WTC11 (cell line): ENCODE results near the gene TLR3. TPM values are rescaled to one million over a fixed set of nuclear protein-coding genes. Genes with fewer than 3 reads are reported as not detected.

ENCODE experiments used
- ATAC-seq: fragments of 200-7000 bp; cut with Tn5 transposase; 2 replicates; pipeline ENCODE4 v1.10.0; 2021; ENCODE audit warnings: mild to moderate bottlenecking, moderate library complexity
- CTCF ChIA-PET: fragments of 300-600 bp; sonication (Branson Sonifier 250); formaldehyde crosslinking; loops from one replicate; lab custom pipeline; 2021; ENCODE audit warnings: antibody characterized with exemption; lab: Charles Lee
- POLR2A ChIA-PET: fragments of 350-600 bp; sonication (Branson Sonifier 250); formaldehyde crosslinking; loops from one replicate; lab custom pipeline; 2021; ENCODE audit warnings: antibody characterized with exemption; lab: Charles Lee
- DNase-seq: peaks from one replicate; pipeline ENCODE4 v3.0.0; 2021; ENCODE audit warnings: low spot score
- H3K27ac Mint-ChIP-seq: 2 replicates; pipeline ENCODE4 v1.8.0; 2021; ENCODE audit warnings: mixed read lengths
- H3K27me3 Mint-ChIP-seq: 2 replicates; pipeline ENCODE4 v1.8.0; 2021; ENCODE audit warnings: low read depth, mild to moderate bottlenecking, moderate library complexity, mixed read lengths
- H3K36me3 Mint-ChIP-seq: 2 replicates; pipeline ENCODE4 v1.8.0; 2021; ENCODE audit warnings: mixed read lengths
- H3K4me1 Mint-ChIP-seq: 2 replicates; pipeline ENCODE4 v1.8.0; 2022; ENCODE audit warnings: mixed read lengths
- H3K4me3 Mint-ChIP-seq: 2 replicates; pipeline ENCODE4 v1.8.0; 2021; ENCODE audit warnings: mild to moderate bottlenecking, moderate library complexity, mixed read lengths
- H3K9me3 Mint-ChIP-seq: 2 replicates; pipeline ENCODE4 v1.8.0; 2021; ENCODE audit warnings: mixed read lengths
- EMX1 ChIP-seq: fragments of 250-450 bp; sonication (Bioruptor Pico); IDR thresholded peaks from 2 replicates; pipeline ENCODE4 v1.8.0; 2021; ENCODE audit warnings: mild to moderate bottlenecking
- GRHL2 ChIP-seq: fragments of 250-450 bp; sonication (Bioruptor Pico); IDR thresholded peaks from 2 replicates; pipeline ENCODE4 v1.8.0; 2022; ENCODE audit warnings: mild to moderate bottlenecking, moderate library complexity; ENCODE audit not compliant: insufficient replicate concordance, severe bottlenecking
- ZNF121 ChIP-seq: sonication (generic); formaldehyde crosslinking; IDR thresholded peaks from 2 replicates; pipeline ENCODE4 v1.8.0; 2023; ENCODE audit warnings: missing genetic modification reagents
- total RNA-seq: library from RNA; stranded (reverse); gene quantifications from 3 replicates; pipeline ENCODE4 v1.2.3, GENCODE V29; 2021
- TF ChIP-seq, protein P1 (sequence below): sonication (generic); formaldehyde crosslinking; IDR thresholded peaks from 2 replicates; pipeline ENCODE4 v1.8.1; 2022; ENCODE audit warnings: low read depth, mild to moderate bottlenecking, moderate library complexity, missing genetic modification reagents, borderline replicate concordance
- TF ChIP-seq, protein P2 (sequence below): sonication (generic); formaldehyde crosslinking; IDR thresholded peaks from 2 replicates; pipeline ENCODE4 v1.8.0; 2023; ENCODE audit warnings: mild to moderate bottlenecking, missing genetic modification reagents
- TF ChIP-seq, protein P3 (sequence below): fragments of 250-450 bp; sonication (Bioruptor Pico); IDR thresholded peaks from 2 replicates; pipeline ENCODE4 v1.9.0; 2021; ENCODE audit warnings: mild to moderate bottlenecking
- TF ChIP-seq, protein P4 (sequence below): sonication (generic); formaldehyde crosslinking; IDR thresholded peaks from 2 replicates; pipeline ENCODE4 v1.8.1; 2023; ENCODE audit warnings: mild to moderate bottlenecking, moderate library complexity, missing genetic modification reagents
- TF ChIP-seq, protein P5 (sequence below): sonication (generic); formaldehyde crosslinking; IDR thresholded peaks from 2 replicates; pipeline ENCODE4 v1.8.1; 2023; ENCODE audit warnings: mild to moderate bottlenecking, missing genetic modification reagents, borderline replicate concordance
- TF ChIP-seq, protein P6 (sequence below): fragments of 250-450 bp; sonication (Bioruptor Pico); IDR thresholded peaks from 2 replicates; pipeline ENCODE4 v1.9.0; 2021; ENCODE audit warnings: mild to moderate bottlenecking
- TF ChIP-seq, protein P7 (sequence below): fragments of 200-600 bp; IDR thresholded peaks from 2 replicates; pipeline ENCODE4 v1.8.0; 2022; ENCODE audit warnings: antibody characterized with exemption

The TLR3 gene
- total RNA-seq, 1 experiment from 2014 or later = 1.8 TPM

DNA sequence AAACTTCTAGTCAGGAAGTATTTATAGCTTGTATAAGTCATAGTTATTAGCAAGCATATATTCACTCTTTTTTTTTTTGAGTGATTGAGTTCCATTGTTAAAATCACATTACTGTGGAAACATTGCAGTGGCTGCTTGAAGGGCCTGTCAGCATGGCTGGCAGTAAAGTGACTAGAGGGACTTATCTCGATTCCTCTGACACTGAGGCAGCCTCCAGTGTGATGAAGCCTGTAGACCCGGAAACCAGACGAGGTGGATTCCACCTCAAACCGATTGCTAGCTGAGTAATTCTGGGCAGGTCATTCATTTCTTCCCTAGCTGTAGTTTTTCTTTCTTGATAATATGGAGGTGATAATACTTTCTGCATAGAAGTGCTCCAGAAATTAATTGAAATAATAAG lies 40.3 kb downstream of the TLR3 start:
- H3K27ac Mint-ChIP-seq = no peak overlapping the region

More for the DNA sequence above, 40.3 kb downstream of the TLR3 start:
- DNase-seq (no peak), ATAC-seq (no peak)
- CTCF ChIA-PET = interaction anchor here (1.2 kb wide), 1 partner anchor 23 kb away, joined by 6 read pairs; no protein-coding TSS in a partner anchor
- Mint-ChIP-seq H3K36me3 (peaks cover 1% of the 10 kb centered on the region; the same call in 1 of the 2 replicates), H3K9me3 (peaks cover under 1% of the 10 kb centered on the region), H3K27me3 (peaks cover 16% of the 10 kb centered on the region), H3K4me3 (no peak overlapping the region), H3K4me1 (peaks cover 33% of the 10 kb centered on the region)
- POLR2A ChIA-PET = no interaction called here
- TF ChIP-seq, protein P1, sequence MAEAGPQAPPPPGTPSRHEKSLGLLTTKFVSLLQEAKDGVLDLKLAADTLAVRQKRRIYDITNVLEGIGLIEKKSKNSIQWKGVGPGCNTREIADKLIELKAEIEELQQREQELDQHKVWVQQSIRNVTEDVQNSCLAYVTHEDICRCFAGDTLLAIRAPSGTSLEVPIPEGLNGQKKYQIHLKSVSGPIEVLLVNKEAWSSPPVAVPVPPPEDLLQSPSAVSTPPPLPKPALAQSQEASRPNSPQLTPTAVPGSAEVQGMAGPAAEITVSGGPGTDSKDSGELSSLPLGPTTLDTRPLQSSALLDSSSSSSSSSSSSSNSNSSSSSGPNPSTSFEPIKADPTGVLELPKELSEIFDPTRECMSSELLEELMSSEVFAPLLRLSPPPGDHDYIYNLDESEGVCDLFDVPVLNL (CRISPR knock-in tag) = no peak
- TF ChIP-seq, protein P2, sequence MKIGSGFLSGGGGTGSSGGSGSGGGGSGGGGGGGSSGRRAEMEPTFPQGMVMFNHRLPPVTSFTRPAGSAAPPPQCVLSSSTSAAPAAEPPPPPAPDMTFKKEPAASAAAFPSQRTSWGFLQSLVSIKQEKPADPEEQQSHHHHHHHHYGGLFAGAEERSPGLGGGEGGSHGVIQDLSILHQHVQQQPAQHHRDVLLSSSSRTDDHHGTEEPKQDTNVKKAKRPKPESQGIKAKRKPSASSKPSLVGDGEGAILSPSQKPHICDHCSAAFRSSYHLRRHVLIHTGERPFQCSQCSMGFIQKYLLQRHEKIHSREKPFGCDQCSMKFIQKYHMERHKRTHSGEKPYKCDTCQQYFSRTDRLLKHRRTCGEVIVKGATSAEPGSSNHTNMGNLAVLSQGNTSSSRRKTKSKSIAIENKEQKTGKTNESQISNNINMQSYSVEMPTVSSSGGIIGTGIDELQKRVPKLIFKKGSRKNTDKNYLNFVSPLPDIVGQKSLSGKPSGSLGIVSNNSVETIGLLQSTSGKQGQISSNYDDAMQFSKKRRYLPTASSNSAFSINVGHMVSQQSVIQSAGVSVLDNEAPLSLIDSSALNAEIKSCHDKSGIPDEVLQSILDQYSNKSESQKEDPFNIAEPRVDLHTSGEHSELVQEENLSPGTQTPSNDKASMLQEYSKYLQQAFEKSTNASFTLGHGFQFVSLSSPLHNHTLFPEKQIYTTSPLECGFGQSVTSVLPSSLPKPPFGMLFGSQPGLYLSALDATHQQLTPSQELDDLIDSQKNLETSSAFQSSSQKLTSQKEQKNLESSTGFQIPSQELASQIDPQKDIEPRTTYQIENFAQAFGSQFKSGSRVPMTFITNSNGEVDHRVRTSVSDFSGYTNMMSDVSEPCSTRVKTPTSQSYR (CRISPR knock-in tag) = no peak
- TF ChIP-seq, protein P3, sequence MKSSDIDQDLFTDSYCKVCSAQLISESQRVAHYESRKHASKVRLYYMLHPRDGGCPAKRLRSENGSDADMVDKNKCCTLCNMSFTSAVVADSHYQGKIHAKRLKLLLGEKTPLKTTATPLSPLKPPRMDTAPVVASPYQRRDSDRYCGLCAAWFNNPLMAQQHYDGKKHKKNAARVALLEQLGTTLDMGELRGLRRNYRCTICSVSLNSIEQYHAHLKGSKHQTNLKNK (CRISPR knock-in tag) = no peak
- no peak for TF ChIP-seq ZNF121
- no peak for TF ChIP-seq EMX1 (CRISPR knock-in tag)
- TF ChIP-seq, protein P4, sequence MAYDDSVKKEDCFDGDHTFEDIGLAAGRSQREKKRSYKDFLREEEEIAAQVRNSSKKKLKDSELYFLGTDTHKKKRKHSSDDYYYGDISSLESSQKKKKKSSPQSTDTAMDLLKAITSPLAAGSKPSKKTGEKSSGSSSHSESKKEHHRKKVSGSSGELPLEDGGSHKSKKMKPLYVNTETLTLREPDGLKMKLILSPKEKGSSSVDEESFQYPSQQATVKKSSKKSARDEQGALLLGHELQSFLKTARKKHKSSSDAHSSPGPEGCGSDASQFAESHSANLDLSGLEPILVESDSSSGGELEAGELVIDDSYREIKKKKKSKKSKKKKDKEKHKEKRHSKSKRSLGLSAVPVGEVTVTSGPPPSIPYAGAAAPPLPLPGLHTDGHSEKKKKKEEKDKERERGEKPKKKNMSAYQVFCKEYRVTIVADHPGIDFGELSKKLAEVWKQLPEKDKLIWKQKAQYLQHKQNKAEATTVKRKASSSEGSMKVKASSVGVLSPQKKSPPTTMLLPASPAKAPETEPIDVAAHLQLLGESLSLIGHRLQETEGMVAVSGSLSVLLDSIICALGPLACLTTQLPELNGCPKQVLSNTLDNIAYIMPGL (CRISPR knock-in tag) = no peak
- TF ChIP-seq, protein P5, sequence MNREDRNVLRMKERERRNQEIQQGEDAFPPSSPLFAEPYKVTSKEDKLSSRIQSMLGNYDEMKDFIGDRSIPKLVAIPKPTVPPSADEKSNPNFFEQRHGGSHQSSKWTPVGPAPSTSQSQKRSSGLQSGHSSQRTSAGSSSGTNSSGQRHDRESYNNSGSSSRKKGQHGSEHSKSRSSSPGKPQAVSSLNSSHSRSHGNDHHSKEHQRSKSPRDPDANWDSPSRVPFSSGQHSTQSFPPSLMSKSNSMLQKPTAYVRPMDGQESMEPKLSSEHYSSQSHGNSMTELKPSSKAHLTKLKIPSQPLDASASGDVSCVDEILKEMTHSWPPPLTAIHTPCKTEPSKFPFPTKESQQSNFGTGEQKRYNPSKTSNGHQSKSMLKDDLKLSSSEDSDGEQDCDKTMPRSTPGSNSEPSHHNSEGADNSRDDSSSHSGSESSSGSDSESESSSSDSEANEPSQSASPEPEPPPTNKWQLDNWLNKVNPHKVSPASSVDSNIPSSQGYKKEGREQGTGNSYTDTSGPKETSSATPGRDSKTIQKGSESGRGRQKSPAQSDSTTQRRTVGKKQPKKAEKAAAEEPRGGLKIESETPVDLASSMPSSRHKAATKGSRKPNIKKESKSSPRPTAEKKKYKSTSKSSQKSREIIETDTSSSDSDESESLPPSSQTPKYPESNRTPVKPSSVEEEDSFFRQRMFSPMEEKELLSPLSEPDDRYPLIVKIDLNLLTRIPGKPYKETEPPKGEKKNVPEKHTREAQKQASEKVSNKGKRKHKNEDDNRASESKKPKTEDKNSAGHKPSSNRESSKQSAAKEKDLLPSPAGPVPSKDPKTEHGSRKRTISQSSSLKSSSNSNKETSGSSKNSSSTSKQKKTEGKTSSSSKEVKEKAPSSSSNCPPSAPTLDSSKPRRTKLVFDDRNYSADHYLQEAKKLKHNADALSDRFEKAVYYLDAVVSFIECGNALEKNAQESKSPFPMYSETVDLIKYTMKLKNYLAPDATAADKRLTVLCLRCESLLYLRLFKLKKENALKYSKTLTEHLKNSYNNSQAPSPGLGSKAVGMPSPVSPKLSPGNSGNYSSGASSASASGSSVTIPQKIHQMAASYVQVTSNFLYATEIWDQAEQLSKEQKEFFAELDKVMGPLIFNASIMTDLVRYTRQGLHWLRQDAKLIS (CRISPR knock-in tag) = no peak
- TF ChIP-seq, protein P6, sequence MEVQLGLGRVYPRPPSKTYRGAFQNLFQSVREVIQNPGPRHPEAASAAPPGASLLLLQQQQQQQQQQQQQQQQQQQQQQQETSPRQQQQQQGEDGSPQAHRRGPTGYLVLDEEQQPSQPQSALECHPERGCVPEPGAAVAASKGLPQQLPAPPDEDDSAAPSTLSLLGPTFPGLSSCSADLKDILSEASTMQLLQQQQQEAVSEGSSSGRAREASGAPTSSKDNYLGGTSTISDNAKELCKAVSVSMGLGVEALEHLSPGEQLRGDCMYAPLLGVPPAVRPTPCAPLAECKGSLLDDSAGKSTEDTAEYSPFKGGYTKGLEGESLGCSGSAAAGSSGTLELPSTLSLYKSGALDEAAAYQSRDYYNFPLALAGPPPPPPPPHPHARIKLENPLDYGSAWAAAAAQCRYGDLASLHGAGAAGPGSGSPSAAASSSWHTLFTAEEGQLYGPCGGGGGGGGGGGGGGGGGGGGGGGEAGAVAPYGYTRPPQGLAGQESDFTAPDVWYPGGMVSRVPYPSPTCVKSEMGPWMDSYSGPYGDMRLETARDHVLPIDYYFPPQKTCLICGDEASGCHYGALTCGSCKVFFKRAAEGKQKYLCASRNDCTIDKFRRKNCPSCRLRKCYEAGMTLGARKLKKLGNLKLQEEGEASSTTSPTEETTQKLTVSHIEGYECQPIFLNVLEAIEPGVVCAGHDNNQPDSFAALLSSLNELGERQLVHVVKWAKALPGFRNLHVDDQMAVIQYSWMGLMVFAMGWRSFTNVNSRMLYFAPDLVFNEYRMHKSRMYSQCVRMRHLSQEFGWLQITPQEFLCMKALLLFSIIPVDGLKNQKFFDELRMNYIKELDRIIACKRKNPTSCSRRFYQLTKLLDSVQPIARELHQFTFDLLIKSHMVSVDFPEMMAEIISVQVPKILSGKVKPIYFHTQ (CRISPR knock-in tag) = no peak
- TF ChIP-seq, protein P7, sequence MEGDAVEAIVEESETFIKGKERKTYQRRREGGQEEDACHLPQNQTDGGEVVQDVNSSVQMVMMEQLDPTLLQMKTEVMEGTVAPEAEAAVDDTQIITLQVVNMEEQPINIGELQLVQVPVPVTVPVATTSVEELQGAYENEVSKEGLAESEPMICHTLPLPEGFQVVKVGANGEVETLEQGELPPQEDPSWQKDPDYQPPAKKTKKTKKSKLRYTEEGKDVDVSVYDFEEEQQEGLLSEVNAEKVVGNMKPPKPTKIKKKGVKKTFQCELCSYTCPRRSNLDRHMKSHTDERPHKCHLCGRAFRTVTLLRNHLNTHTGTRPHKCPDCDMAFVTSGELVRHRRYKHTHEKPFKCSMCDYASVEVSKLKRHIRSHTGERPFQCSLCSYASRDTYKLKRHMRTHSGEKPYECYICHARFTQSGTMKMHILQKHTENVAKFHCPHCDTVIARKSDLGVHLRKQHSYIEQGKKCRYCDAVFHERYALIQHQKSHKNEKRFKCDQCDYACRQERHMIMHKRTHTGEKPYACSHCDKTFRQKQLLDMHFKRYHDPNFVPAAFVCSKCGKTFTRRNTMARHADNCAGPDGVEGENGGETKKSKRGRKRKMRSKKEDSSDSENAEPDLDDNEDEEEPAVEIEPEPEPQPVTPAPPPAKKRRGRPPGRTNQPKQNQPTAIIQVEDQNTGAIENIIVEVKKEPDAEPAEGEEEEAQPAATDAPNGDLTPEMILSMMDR = no peak
- no peak for TF ChIP-seq GRHL2 (CRISPR knock-in tag)
